Uterus (tissue), 4 donors: Measurements from ENCODE around the gene TRABD2B. TPM values are rescaled to one million over a fixed set of nuclear protein-coding genes. Genes with fewer than 3 reads are reported as not detected.

Experiments used
- DNase-seq, 2 donors: peaks; one replicate each; pipeline ENCODE4 v3.0.0-alpha.2; 2019 to 2020
- H3K27ac ChIP-seq, 2 donors: fragments of 200-600 bp; sonication (generic); 1 replicate in 1 of 2; 2 replicates in 1 of 2; pipeline ENCODE4 v1.5.1; 2016 to 2018
- H3K27me3 ChIP-seq, 2 donors: fragments of 200-600 bp; sonication (generic); one replicate each; pipeline ENCODE4 v1.5.1; 2018 to 2019; ENCODE audit warnings: control low read depth in 1 of 2
- H3K36me3 ChIP-seq, 2 donors: fragments of 200-600 bp; sonication (generic); one replicate each; pipeline ENCODE4 v1.5.1; 2019; ENCODE audit warnings: control low read depth in 1 of 2
- H3K4me1 ChIP-seq, 2 donors: fragments of 200-600 bp; sonication (generic); one replicate each; pipeline ENCODE4 v1.5.1; 2018 to 2019; ENCODE audit warnings: control low read depth in 1 of 2
- H3K4me3 ChIP-seq, 2 donors: fragments of 200-600 bp; sonication (generic); 1 replicate in 1 of 2; 2 replicates in 1 of 2; pipeline ENCODE4 v1.5.1; 2018 to 2019; ENCODE audit warnings: mild to moderate bottlenecking in 1 of 2
- H3K9me3 ChIP-seq, 2 donors: fragments of 200-600 bp; sonication (generic); one replicate each; pipeline ENCODE4 v1.5.1; 2019; ENCODE audit warnings: control low read depth in 1 of 2
- CTCF ChIP-seq, 4 experiments: fragments of 200-600 bp in 2 of 4; fragments of 450-650 bp in 2 of 4; sonication (generic) in 2 of 4; IDR thresholded peaks; one replicate each; pipeline ENCODE4 v1.5.1; 2016 to 2019; ENCODE audit warnings: antibody characterized with exemption in 4 of 4, mild to moderate bottlenecking in 2 of 4, moderate library complexity in 1 of 4
- POLR2A ChIP-seq, 2 donors: fragments of 450-650 bp; IDR thresholded peaks; one replicate each; pipeline ENCODE4 v1.6.1; 2016; ENCODE audit warnings: antibody characterized with exemption in 2 of 2, mild to moderate bottlenecking in 1 of 2, moderate library complexity in 1 of 2
- intact Hi-C: fragments of 100-400 bp; cut with DNase I; formaldehyde crosslinking; loops from one replicate; pipeline ENCODE4 v1.15.1; 2023; ENCODE audit warnings: low total_unique reads
- total RNA-seq, 4 donors: library from RNA; depleted of rRNA in 3 of 4; stranded (reverse); fragments of >200 nt in 3 of 4; gene quantifications; one replicate each; pipeline versions ENCODE4 v1.1.0 to v1.2.4, GENCODE V29; 2014 to 2023
- donor health status: DM: yes; HTN: yes; CAD: no.

Gene TRABD2B
- total RNA-seq, 4 donors from 2014 or later, result under 0.01 to 1.6 (median 1.0) TPM

GRCh38 chr1:47717341-47717740 is 279.8 kb downstream of the TRABD2B start:
- Histone ChIP-seq H3K27me3 (no peaks in the 10 kb centered on the region), H3K4me3 (no peak overlapping the region), H3K36me3 (no peaks in the 10 kb centered on the region), H3K27ac (no peak overlapping the region), H3K9me3 (no peaks in the 10 kb centered on the region), H3K4me1 (no peaks in the 10 kb centered on the region)
- DNase-seq, result no peak
- no peak for TF ChIP-seq CTCF (IDR thresholded peaks at IDR 0.05)
- TF ChIP-seq POLR2A (IDR thresholded peaks at IDR 0.05), result no peak
- intact Hi-C loops, result loop anchor here (10.0 kb wide), 1 partner anchor 283 kb away; the partner anchor contains the start of gene FOXD2

- no peak overlapping the region for H3K27ac ChIP-seq
- H3K27me3 ChIP-seq, result peaks cover 7 to 14% of the 10 kb centered on the region in 2 donors
- intact Hi-C loops, result loop anchor here (10.0 kb wide), 1 partner anchor 279 kb away; the partner anchor contains the start of gene FOXD2
- H3K36me3 ChIP-seq, result no peaks in the 10 kb centered on the region
- peaks cover 0 to 8% of the 10 kb centered on the region in 2 donors for H3K4me1 ChIP-seq
- TF ChIP-seq POLR2A (IDR thresholded peaks at IDR 0.05), result no peak
- no peak for TF ChIP-seq CTCF (IDR thresholded peaks at IDR 0.05)
- no peaks in the 10 kb centered on the region for H3K9me3 ChIP-seq
- DNase-seq, result no peak
- H3K4me3 ChIP-seq, result no peak overlapping the region
These were observed 283.0 kb downstream of the TRABD2B start for GRCh38 chr1:47713975-47714767.

- Histone ChIP-seq H3K9me3 (no peaks in the 10 kb centered on the region), H3K4me1 (peaks cover 0 to 12% of the 10 kb centered on the region in 2 donors), H3K27ac (no peak overlapping the region), H3K27me3 (peaks cover 14 to 20% of the 10 kb centered on the region in 2 donors), H3K4me3 (no peak overlapping the region), H3K36me3 (no peaks in the 10 kb centered on the region)
- intact Hi-C loops, result loop anchor here (10.0 kb wide), 1 partner anchor 279 kb away; the partner anchor contains the start of gene FOXD2
- DNase-seq, result no peak
- TF ChIP-seq CTCF (IDR thresholded peaks at IDR 0.05), result no peak
- no peak for TF ChIP-seq POLR2A (IDR thresholded peaks at IDR 0.05)
These were observed 283.7 kb downstream of the TRABD2B start for GRCh38 chr1:47713333-47713953.

GRCh38 chr1:47712596-47713299 is 284.4 kb downstream of the TRABD2B start:
- Histone ChIP-seq H3K27me3 (peaks cover 20% of the 10 kb centered on the region in 2 donors), H3K27ac (no peak overlapping the region), H3K9me3 (no peaks in the 10 kb centered on the region), H3K4me1 (peaks cover 0 to 12% of the 10 kb centered on the region in 2 donors), H3K36me3 (no peaks in the 10 kb centered on the region), H3K4me3 (no peak overlapping the region)
- intact Hi-C loops, result loop anchor here (10.0 kb wide), 1 partner anchor 278 kb away; the partner anchor contains the start of gene FOXD2
- TF ChIP-seq POLR2A (IDR thresholded peaks at IDR 0.05), result no peak
- TF ChIP-seq CTCF (IDR thresholded peaks at IDR 0.05), result no peak
- no peak for DNase-seq
